ENCODE data around the gene ATPAF1. TPM values are rescaled to one million over a fixed set of nuclear protein-coding genes. Genes with fewer than 3 reads are reported as not detected.

The ATPAF1 gene
- total and polyA plus RNA-seq, 10 donors, result 23.7 to 39.5 (median 27.4) TPM

DNA sequence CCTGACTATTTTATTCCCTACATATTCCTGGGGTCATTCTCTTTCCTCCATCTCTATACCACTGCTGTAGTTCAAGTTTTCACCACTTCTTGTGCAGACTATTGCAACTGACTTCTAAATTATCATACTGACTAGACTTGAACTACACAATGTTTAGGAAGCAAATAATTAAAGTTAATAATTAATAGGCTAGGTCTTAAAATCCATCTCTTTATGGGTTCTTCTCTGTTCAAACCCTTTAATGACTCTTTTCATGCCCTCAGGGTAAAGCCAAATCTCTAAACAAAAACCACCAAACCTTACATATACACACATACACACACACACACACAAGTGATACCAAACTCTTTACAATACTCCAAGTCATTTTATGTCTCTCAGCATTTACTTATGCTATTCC is 29.2 kb downstream of the ATPAF1 start:
- Histone ChIP-seq H3K36me3 (peaks cover 0 to 71% (median 32%) of the 10 kb centered on the region in 6 donors), H3K4me1 (no peaks in the 10 kb centered on the region), H3K9me3 (no peaks in the 10 kb centered on the region), H3K27ac (no peak overlapping the region), H3K4me3 (no peak overlapping the region), H3K27me3 (replicated peaks in 1 of 7) (no peaks in the 10 kb centered on the region)
- TF ChIP-seq, protein P1, sequence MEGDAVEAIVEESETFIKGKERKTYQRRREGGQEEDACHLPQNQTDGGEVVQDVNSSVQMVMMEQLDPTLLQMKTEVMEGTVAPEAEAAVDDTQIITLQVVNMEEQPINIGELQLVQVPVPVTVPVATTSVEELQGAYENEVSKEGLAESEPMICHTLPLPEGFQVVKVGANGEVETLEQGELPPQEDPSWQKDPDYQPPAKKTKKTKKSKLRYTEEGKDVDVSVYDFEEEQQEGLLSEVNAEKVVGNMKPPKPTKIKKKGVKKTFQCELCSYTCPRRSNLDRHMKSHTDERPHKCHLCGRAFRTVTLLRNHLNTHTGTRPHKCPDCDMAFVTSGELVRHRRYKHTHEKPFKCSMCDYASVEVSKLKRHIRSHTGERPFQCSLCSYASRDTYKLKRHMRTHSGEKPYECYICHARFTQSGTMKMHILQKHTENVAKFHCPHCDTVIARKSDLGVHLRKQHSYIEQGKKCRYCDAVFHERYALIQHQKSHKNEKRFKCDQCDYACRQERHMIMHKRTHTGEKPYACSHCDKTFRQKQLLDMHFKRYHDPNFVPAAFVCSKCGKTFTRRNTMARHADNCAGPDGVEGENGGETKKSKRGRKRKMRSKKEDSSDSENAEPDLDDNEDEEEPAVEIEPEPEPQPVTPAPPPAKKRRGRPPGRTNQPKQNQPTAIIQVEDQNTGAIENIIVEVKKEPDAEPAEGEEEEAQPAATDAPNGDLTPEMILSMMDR (IDR thresholded peaks at IDR 0.05 in 8 of 11, conservative IDR thresholded peaks at IDR 0.05 in 3 of 11), result no peak
- intact Hi-C loops (cut with DNase I; ENCODE audit: low total_unique reads), result no loop called here
- no peak for DNase-seq

DNA sequence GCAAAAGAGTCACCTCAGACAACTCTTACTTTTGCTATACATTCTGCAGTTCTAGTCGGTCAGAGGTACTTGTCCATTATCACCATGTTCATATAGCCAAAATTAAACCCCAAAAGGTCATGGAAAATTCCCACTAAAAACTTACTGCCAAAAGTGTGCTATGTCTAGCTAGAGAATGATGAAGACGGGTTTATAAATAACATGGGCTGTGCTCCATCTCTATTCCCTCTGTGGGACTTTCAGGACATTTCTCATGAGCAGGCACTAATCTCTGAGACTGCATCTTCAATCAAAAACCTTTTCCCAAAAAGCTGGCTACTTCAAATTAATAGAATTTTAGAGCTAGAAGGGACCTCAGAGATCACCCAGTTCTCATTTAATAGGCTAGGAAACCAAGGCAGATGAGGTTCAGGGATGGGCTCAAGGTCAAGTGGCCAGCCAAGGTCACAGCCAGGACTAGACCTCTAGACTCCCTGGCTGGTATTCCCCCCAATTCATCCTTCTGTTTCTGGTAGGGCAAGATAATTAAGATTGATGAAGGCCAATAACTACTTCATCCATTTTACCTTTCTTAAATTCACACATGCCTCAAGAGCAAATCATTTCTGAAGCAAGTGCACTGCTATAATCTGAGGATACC is 30.6 kb downstream of the ATPAF1 start:
- DNase-seq, result no peak
- 41 to 62% (median 44%) methylated on average over 2 of the region's 2 CpGs for WGBS, 5 donors
- peaks cover 0 to 72% (median 32%) of the 10 kb centered on the region in 6 donors for H3K36me3 ChIP-seq
- intact Hi-C loops (cut with DNase I; ENCODE audit: low total_unique reads), result no loop called here
- no peaks in the 10 kb centered on the region for H3K27me3 ChIP-seq (replicated peaks in 1 of 7)
- TF ChIP-seq POLR2A (IDR thresholded peaks at IDR 0.05) (no peak), POLR2AphosphoS5 (IDR thresholded peaks at IDR 0.05) (no peak)
- TF ChIP-seq, protein P1 (IDR thresholded peaks at IDR 0.05 in 8 of 11, conservative IDR thresholded peaks at IDR 0.05 in 3 of 11), result no peak
- no peaks in the 10 kb centered on the region for H3K4me1 ChIP-seq
- no peaks in the 10 kb centered on the region for H3K9me3 ChIP-seq
- H3K4me3 ChIP-seq, result no peak overlapping the region
- no peak overlapping the region for H3K27ac ChIP-seq

DNA sequence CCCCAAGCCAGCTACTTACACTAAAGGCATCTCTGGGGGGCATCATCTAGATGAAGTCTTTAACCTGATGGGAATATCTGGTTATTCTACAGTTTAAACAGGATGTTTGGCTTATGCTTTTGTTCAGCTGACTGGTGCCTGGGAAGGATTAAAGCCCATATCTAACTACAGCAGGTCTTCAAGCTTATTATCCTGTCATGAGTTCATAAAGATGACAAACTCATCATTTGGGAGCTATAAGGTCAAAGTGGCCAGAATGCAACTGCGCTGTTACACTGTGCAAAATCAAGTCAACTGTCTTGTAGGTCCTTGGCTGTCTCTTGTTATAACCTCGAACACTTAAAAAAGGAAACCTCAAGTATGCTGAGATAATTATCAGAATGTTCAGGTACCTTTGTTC is 33.0 kb downstream of the ATPAF1 start:
- H3K27ac ChIP-seq, result no peak overlapping the region
- peaks cover 0 to 78% (median 40%) of the 10 kb centered on the region in 6 donors for H3K36me3 ChIP-seq
- no peaks in the 10 kb centered on the region for H3K27me3 ChIP-seq (replicated peaks in 1 of 7)
- intact Hi-C loops (cut with DNase I; ENCODE audit: low total_unique reads), result no loop called here
- 93 to 97% (median 94%) methylated on average over 2 of the region's 2 CpGs for WGBS, 5 donors
- no peak overlapping the region for H3K4me3 ChIP-seq
- H3K9me3 ChIP-seq, result no peaks in the 10 kb centered on the region
- no peak for DNase-seq
- no peaks in the 10 kb centered on the region for H3K4me1 ChIP-seq
- TF ChIP-seq, protein P1 (IDR thresholded peaks at IDR 0.05 in 8 of 11, conservative IDR thresholded peaks at IDR 0.05 in 3 of 11), result no peak
- TF ChIP-seq POLR2A (IDR thresholded peaks at IDR 0.05) (no peak), POLR2AphosphoS5 (IDR thresholded peaks at IDR 0.05) (no peak)

DNA sequence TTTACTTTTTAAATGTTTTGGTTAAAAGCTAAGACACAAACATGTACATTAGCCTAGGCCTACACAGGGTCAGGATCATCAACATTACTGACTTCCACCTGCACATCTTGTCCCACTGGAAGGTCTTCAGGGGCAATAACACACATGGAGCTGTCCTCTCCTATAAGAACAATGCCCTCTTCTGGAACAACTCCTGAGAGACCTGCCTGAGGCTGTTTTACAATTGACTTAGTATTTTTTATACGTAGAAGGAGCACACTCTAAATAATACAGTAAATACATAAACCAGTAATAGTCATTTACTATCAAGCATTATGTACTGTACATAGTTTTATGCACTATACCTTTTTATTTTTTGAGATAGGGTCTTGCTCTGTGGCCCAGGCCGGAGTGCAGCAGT is 37.4 kb downstream of the ATPAF1 start:
- intact Hi-C loops (cut with DNase I; ENCODE audit: low total_unique reads), result no loop called here
- Histone ChIP-seq H3K27ac (no peak overlapping the region), H3K4me3 (no peak overlapping the region), H3K27me3 (replicated peaks in 1 of 7) (no peaks in the 10 kb centered on the region), H3K4me1 (no peaks in the 10 kb centered on the region), H3K9me3 (no peaks in the 10 kb centered on the region), H3K36me3 (peaks cover 0 to 68% (median 33%) of the 10 kb centered on the region in 6 donors)
- WGBS, 5 donors, result 88 to 98% (median 96%) methylated on average over 2 of the region's 2 CpGs
- no peak for DNase-seq
- TF ChIP-seq, protein P1 (IDR thresholded peaks at IDR 0.05 in 8 of 11, conservative IDR thresholded peaks at IDR 0.05 in 3 of 11), result no peak
- no peak for TF ChIP-seq POLR2AphosphoS5 (IDR thresholded peaks at IDR 0.05)
- TF ChIP-seq POLR2A (IDR thresholded peaks at IDR 0.05), result no peak
